Stimulated activated CD8-positive, alpha-beta memory T cell treated with anti-CD3 and anti-CD28 coated beads, Interleukin-15, amount 100 ng/mL, for 24 hours (primary cell): ENCODE results near the gene EZH1.

Source experiments
- DNase-seq: peaks from one replicate; pipeline ENCODE4 v3.0.0-alpha.2; 2020; ENCODE audit warnings: low read depth

The EZH1 gene

DNA sequence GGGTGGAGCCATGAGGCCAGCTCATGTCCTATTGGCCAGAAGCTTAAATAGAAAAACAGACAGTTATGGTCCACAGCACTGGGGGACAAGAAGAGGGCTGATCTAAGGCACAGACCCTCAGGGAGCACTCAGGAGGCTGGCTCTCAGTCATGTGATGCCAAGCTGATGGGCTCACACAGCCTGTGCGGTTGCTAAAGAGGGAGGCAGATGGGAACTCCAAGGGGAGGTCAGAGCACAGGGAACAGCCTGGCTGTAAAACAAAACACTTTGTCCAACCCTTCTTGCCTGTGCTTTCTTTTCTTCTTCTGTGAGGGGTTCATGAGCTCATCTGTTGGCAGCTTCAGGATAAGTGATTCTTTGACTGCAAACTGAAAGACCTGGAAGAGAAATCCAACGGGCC is 35.3 kb downstream of the EZH1 start:
- DNase-seq: no peak

DNA sequence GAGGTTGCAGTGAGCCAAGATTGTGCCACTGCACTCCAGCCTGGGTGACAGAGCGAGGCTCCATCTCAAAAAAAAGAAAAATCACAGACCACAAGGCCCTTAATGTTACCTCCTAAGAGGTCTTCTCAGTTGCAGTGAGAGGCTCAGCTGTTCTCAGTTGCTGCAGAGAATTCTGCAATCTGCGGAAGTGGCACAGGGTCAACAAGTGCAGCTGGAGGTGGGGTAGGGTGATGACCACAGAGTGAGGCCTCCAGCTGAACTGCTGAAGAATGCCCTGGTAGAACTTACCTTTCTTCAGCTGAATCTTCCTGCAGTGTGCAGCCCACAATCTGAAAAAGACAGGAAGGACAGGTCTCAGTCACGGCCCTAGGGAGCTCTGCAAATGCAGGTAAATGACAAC is 36.3 kb downstream of the EZH1 start:
- DNase-seq: no peak

- DNase-seq: no peak
Measured at GRCh38 chr17:42706732-42707131, 38.1 kb downstream of the EZH1 start.

- DNase-seq: no peak
Measured at GRCh38 chr17:42704837-42705494, 39.9 kb downstream of the EZH1 start.

DNA sequence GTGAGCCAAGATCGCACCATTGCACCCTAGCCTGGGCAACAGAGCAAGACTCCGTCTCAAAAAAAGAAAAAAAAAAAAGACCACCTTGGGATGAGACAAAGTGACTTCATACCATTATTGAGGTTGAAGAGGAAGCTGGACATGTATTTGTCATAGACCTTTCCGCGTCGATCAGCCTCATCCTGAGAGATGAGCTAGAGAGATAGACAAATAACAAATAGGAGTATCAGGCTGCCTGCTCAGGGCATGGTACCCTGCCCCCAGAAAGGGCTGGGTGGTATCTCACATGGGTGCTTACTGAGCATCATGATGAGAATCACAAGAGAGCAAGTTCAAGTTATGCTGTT is 40.4 kb downstream of the EZH1 start:
- no peak for DNase-seq

DNA sequence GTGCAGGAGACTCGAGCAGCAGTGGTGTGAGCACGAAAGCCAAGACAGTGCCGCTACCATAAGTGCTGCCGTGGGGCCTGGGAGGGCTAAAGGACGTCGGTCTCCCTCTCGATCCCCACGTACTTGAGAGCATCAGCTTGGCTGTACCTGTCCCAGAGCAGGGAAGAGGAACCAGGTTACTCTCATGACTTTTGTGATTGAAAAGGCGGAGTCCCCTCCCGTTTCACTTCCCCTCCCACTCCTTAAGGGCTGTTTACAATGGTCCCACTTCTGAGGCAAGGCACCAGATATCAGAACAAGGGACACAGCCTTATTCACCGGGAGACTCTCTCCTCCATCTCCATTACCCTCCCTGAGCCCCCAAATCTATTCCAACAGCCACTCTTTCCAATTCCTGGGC is 42.4 kb downstream of the EZH1 start:
- DNase-seq: no peak

- DNase-seq: no peak
Measured at GRCh38 chr17:42700586-42701289, 44.1 kb downstream of the EZH1 start.

DNA sequence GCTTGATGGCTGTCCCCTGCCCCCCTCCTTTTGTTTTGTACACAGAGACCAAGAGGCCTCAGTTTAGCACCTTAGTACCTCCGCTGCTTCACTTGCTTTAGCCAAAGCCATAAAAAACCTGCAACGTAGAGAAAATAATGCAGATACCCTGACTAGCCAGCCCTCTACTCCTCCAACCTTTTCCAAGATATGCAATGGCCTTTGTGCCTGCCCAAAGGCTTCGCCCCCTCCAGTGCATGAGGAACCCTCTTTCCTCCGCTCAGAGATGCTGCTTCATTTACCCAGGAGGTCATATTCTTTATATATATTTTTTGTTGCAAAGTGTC is 45.5 kb downstream of the EZH1 start:
- no peak for DNase-seq

- DNase-seq: no peak
Measured at GRCh38 chr17:42698736-42699414, 46.0 kb downstream of the EZH1 start.

- DNase-seq: no peak
Measured at GRCh38 chr17:42697108-42697811, 47.6 kb downstream of the EZH1 start.

DNA sequence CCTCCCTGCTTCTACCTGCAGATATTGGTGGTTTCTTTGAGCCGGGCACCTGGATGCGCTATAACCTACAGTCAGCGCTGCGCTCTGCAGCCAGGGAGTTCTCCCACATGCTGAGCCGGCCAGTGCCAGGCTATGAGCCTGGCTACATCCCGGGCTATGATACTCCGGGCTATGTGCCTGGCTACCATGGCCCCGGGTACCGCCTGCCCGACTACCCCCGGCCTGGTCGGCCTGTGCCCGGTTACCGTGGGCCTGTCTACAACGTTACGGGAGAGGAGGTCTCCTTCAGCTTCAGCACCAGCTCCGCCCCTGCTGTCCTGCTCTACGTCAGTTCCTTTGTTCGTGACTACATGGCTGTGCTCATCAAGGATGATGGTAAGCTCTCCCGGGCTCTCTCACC is 49.3 kb downstream of the EZH1 start:
- DNase-seq: no peak

DNA sequence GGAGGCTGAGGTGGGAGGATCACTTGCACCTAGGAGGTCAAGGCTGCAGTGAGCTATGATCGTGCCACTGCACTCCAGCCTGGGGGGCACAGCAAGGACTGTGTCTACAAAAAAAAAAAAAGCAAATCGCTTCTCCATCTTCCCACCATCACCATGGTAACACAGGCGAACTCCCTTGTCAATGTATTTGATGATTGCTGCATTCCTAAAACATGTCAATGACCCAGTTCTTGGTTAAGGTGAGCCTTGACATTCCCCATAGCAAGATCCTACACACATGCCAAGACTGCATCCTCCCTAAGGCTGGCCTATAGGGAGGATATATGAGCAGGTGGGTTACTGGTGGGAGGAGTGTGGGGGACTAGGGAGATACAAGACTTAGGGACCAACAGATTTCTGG is 50.3 kb downstream of the EZH1 start:
- no peak for DNase-seq

DNA sequence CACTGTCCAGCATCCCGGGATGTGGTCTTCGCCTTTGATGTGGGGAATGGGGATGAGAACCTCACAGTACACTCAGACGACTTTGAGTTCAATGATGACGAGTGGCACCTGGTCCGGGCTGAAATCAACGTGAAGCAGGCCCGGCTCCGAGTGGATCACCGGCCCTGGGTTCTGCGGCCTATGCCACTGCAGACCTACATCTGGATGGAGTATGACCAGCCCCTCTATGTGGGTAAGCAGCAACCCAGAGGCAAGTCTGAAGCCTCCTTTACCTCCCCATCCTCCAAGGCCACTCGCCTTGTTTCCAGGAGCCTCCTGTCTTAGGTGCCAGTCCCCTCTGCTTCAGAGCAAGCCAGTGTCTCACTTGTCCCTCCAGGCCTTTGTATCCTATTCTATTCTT is 52.4 kb downstream of the EZH1 start:
- no peak for DNase-seq

GRCh38 chr17:42691021-42691545 is 53.8 kb downstream of the EZH1 start:
- DNase-seq: no peak

GRCh38 chr17:42690596-42690995 is 54.2 kb downstream of the EZH1 start:
- DNase-seq: no peak

DNA sequence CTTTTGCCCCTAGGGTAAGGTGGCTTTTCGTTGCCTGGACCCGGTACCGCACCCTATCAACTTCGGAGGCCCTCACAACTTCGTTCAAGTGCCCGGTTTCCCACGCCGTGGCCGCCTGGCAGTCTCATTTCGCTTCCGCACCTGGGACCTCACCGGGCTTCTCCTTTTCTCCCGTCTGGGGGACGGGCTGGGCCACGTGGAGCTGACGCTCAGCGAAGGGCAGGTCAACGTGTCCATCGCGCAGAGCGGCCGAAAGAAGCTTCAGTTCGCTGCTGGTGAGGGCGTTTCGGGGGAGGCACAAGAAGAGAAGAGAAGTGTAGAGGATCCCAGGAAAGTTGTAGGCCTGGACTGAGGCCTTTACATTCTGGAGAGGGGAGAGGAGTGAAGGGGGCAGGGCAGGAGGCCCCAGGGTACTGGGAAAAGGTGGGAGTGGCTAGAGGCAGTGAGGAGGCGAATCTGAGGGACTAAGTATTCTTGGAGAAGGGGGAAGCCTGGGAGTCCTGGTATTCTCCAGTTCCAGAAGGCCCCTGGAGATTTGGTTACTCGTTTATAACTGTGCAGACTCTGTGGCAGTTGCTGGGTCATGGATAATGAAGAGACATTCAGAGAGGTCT is 57.0 kb downstream of the EZH1 start:
- DNase-seq: no peak

DNA sequence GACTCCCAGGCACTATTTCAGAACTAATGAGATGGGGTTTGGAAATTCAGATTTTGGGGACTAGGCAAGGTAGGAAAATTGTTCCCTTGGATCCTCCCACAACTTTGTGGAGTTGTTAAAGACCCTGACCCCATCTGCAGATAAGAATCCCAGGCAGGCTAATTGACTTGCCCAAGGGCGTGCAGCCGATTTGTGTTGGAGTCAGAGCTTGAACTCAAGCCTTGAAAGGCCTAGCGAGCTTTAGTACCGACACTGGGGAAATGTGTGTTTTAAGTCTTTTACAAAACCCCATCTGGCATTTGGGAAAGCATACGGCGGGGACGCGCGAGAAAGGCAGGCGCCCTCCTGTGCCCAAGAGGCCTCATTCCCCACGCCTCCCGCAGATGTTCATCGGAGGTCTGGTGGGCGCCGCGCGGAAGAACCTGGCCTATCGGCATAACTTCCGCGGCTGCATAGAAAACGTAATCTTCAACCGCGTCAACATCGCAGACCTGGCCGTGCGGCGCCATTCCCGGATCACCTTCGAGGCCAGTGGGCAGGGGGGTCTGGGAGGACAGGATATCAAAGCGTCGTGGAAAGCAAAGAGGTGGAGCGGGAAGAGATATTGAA is 58.2 kb downstream of the EZH1 start:
- DNase-seq: no peak

DNA sequence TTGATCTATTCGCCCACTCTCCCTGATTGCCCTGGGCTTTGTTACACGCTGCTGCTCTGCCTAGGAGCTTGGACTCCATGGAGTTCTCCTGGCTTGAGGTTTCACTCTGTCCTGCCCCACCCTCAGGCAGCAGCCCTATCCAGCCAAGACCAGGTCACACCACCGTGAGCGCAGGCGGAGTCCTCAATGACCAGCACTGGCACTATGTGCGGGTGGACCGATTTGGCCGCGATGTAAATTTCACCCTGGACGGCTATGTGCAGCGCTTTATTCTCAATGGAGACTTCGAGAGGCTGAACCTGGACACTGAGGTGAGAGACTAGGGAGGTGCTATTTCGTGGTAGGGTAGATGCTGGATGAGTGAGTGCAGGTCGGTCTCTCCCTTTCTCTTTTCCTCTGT is 59.0 kb downstream of the EZH1 start:
- DNase-seq: no peak

DNA sequence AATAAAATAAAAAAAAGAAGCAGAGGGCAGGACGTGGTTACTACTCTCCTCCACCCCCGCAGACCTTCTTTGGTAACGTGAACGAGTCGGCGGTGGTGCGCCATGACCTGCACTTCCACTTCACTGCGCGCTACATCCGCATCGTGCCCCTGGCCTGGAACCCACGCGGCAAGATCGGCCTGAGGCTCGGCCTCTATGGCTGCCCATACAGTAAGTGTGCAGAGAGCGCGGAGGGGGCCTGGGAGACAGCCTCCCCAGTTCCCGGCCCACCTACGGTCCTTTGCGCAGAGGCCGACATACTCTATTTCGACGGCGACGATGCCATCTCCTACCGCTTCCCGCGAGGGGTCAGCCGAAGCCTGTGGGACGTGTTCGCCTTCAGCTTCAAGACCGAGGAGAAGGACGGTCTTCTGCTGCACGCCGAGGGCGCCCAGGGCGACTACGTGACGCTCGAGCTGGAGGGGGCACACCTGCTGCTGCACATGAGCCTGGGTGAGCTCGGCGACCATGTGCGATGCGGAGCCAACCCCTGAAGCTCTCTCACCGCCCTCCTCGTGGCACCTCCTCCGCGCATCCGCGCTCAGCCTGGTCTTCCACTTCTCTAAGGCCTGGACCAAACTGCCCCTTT is 59.8 kb downstream of the EZH1 start:
- no peak for DNase-seq

DNA sequence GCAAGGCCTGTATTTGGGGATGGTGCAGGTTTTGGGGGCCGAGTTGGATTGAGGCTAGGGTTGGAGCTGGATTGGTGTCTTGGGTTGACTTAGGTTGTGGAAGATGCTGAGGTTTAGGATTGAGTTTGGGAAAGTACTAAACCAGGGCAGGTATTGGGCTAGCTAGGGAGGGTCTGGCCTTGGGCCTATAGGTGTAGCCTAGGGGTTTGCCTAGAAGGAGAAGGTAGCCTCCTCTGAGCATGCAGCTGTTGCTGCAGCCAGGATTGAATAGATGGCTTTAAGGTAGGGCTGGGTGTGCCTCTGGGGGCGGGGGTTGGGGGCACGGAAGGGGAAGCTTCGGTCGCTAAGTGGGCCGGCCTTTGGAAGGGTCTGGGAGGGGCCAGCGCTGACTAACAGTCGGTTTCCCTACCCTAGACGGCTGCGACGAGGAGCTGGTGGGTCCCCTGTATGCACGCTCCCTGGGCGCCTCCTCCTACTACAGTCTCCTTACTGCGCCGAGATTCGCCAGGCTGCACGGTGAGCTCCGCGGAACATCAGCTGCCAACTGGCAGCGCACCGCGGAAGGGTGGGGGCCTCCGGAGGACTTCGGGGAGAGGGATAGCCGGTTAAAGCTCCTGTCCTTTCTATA is 61.3 kb downstream of the EZH1 start:
- DNase-seq: no peak
